DMS 273 (cell line): ENCODE measurements around the gene ANKRD33.
"Not testable (repeated sequence)": the region's sequence is repeated elsewhere in the genome, so short reads cannot be mapped to it uniquely, and the experiment has no call there.

Experiments used
- DNase-seq: peaks from one replicate; lab custom pipeline; 2025; ENCODE audit not compliant: unreplicated experiment; lab: John Stamatoyannopoulos, UW

Gene ANKRD33

GRCh38 chr12:51873251-51873994 is 14.5 kb upstream of the ANKRD33 start:
- DNase-seq, result no peak

GRCh38 chr12:51874000-51874399 is 13.9 kb upstream of the ANKRD33 start:
- peak; percentile 75 for DNase-seq

- DNase-seq, result no peak
Measured at GRCh38 chr12:51874486-51874885, 13.4 kb upstream of the ANKRD33 start.

GRCh38 chr12:51879102-51879501 is 8.8 kb upstream of the ANKRD33 start:
- DNase-seq, result no peak

GRCh38 chr12:51883295-51883694 is 4.6 kb upstream of the ANKRD33 start:
- DNase-seq, result no peak

- no peak for DNase-seq
Measured at GRCh38 chr12:51883998-51884675, 3.8 kb upstream of the ANKRD33 start.

GRCh38 chr12:51884676-51885229 is 3.1 kb upstream of the ANKRD33 start:
- no peak for DNase-seq

GRCh38 chr12:51885294-51886020 is 2.4 kb upstream of the ANKRD33 start:
- not testable (repeated sequence) for DNase-seq

- DNase-seq, result no peak
Measured at GRCh38 chr12:51886021-51886710, 1.7 kb upstream of the ANKRD33 start.

- no peak for DNase-seq
Measured at GRCh38 chr12:51888316-51889215, 663 bp downstream of the ANKRD33 start.

- DNase-seq, result no peak
Measured at GRCh38 chr12:51889216-51890132, 1.6 kb downstream of the ANKRD33 start.

- no peak for DNase-seq
Measured at GRCh38 chr12:51890133-51890464, 2.2 kb downstream of the ANKRD33 start.

- DNase-seq, result no peak
Measured at GRCh38 chr12:51890511-51891171, 2.7 kb downstream of the ANKRD33 start.

- DNase-seq, result peak; percentile 17
Measured at GRCh38 chr12:51891843-51892242, 3.9 kb downstream of the ANKRD33 start.

GRCh38 chr12:51893786-51894185 is 5.9 kb downstream of the ANKRD33 start:
- DNase-seq, result no peak

- DNase-seq, result no peak
Measured at GRCh38 chr12:51895378-51896135, 7.7 kb downstream of the ANKRD33 start.

GRCh38 chr12:51896236-51896635 is 8.3 kb downstream of the ANKRD33 start:
- DNase-seq, result no peak

GRCh38 chr12:51897181-51897580 is 9.3 kb downstream of the ANKRD33 start:
- DNase-seq, result no peak
